Fibroblast of pulmonary artery (primary cell): ENCODE data around the gene MUC6.

ENCODE experiments used
- DNase-seq: peaks from one replicate; pipeline ENCODE4 v3.0.0-alpha.2; 2010; ENCODE audit warnings: low read depth
- H3K4me3 ChIP-seq: replicated peaks from 2 replicates; pipeline ENCODE4 v1.5.1; 2011; ENCODE audit warnings: low read depth, mild to moderate bottlenecking, control low read depth, low read length, moderate library complexity
- CTCF ChIP-seq: IDR thresholded peaks from 2 replicates; pipeline ENCODE4 v1.5.1; 2011; ENCODE audit warnings: mild to moderate bottlenecking, control low read depth, low read length, inconsistent platforms; ENCODE audit errors: missing control alignments

The MUC6 gene

GRCh38 chr11:1000357-1001278 is 35.9 kb downstream of the MUC6 start:
- no peak for DNase-seq
- TF ChIP-seq CTCF, result no peak
- no peak overlapping the region for H3K4me3 ChIP-seq

- DNase-seq, result no peak
- TF ChIP-seq CTCF, result no peak
- H3K4me3 ChIP-seq, result no peak overlapping the region
Observed at GRCh38 chr11:999009-999408, 37.5 kb downstream of the MUC6 start.

- DNase-seq, result no peak
- TF ChIP-seq CTCF, result no peak
- H3K4me3 ChIP-seq, result no peak overlapping the region
Observed at GRCh38 chr11:997907-998306, 38.6 kb downstream of the MUC6 start.

- DNase-seq, result no peak
- no peak overlapping the region for H3K4me3 ChIP-seq
- no peak for TF ChIP-seq CTCF
Observed at GRCh38 chr11:996681-997080, 39.8 kb downstream of the MUC6 start.

- DNase-seq, result peak; percentile 24
Observed at GRCh38 chr11:995752-996420, 40.6 kb downstream of the MUC6 start.

GRCh38 chr11:995044-995751 is 41.3 kb downstream of the MUC6 start:
- no peak overlapping the region for H3K4me3 ChIP-seq
- no peak for DNase-seq
- TF ChIP-seq CTCF, result no peak

More at GRCh38 chr11:995752-996420, 40.6 kb downstream of the MUC6 start:
- no peak for TF ChIP-seq CTCF
- H3K4me3 ChIP-seq, result no peak overlapping the region
